NCI-H774 (cell line): ENCODE results near the gene SRC.

ENCODE experiments used
- DNase-seq: peaks from one replicate; lab custom pipeline; 2025; lab: John Stamatoyannopoulos, UW

The SRC gene

DNA sequence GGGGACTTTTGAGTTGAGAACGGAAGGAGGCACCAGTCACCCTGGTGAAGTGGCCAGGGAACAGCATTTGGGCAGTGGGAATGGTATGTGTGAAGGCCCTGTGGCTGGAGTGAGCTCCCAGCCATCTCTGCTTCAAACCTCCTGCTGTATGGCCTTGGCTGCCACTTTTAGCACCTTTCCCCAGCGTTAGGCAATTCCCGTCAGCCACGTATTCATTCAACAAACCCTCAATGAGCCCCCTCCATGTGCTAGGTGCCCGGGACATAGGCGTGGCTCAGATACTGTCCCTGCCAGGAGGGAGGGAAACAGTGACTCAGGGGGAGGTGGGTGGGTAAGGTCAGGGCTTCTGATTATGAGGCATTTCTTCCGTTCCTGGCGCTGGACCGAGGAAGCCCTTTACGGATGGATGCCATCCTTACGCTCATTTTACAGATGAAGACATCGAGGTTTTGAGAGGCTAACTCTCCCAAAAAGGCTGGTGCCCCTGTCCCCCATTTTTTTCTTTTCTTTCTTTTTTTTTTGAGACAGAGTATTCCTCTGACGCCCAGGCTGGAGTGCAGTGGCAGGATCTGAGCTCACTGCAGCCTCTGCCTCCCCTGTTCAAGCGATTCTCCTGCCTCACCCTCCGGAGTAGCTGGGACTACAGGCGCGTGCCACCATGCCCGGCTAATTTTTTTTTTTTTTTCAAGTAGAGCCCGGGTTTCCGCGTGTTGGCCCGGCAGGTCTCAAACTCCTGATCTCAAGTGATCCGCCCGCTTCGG, 37.5 kb downstream of the SRC start:
- no peak for DNase-seq

DNA sequence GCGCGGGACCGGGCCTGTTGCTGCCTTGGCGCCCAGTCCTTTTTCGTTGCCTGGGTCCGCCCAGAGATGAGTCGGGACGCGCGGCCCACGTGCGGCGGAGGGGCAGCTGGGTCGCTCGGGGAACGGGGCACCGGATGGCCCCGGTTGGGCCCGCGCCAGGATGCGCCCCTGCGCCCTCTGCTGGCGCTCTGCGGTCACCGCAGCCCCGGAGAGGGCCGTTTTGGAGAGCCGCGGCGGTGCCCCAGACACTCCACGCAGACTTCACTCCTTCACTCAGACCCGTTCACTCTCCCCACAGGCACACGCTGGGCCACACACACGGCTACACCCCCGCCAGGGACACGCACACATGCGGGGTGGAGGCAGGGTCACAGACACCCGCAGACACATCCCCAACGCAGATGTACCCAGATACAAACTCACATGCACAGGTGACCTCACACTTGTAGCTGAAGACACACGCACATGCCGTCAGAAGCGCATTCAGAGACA, 38.8 kb downstream of the SRC start:
- DNase-seq: no peak

DNA sequence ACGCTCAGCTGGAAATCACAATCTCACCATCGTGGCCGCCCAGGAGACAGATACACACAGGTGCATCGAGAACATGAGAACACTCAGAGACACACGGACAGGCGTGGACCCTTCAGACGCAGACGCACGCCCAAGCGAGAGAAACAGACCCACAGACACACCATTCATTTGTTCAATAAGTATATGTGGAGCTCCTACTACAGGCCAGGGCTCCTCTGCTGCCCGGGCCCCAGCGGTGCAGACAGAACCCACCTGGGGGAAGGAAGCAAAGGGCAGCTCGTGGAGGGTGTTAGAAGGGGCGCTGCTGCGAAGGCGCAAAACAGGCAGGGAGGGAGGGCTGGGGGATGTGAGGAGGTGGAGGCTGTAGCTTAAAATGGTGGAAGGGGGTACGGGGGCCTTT, 39.2 kb downstream of the SRC start:
- DNase-seq: no peak

DNA sequence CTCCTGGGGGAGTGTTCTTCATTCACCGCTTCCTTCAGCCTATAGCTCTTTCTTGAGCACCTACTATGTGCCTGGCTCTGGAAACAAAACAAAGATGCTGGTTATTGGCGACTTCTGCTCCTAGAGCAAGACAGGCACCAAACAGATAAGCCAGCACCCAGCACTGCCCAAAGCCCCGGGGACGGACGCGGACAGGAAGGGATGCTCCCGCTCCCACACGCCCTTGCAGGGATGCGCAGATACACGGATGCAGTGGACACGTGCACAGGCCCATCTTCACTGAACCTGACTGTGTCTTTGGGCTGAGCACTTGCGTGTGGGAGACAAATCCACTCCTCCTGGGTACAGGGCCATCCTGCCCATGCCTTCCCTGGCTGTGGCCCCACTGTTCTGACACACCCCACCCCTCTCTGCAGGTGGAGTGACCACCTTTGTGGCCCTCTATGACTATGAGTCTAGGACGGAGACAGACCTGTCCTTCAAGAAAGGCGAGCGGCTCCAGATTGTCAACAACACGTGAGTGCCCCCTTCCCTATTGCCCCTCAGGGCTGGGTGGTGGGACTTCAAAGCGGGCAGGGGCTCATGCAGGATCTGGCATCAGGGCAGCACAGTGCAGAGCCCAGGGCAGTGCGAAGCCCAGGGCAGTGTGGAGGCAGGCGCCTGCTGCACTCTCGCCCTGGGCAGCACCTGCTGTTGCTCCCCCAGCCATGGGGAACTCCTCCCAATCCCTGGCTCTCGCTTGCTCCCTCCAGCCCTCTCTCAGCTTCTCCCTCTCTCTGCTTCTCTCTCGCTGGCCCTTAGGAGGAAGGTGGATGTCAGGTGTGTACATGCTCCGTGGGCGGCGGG, 39.9 kb downstream of the SRC start:
- no peak for DNase-seq

DNA sequence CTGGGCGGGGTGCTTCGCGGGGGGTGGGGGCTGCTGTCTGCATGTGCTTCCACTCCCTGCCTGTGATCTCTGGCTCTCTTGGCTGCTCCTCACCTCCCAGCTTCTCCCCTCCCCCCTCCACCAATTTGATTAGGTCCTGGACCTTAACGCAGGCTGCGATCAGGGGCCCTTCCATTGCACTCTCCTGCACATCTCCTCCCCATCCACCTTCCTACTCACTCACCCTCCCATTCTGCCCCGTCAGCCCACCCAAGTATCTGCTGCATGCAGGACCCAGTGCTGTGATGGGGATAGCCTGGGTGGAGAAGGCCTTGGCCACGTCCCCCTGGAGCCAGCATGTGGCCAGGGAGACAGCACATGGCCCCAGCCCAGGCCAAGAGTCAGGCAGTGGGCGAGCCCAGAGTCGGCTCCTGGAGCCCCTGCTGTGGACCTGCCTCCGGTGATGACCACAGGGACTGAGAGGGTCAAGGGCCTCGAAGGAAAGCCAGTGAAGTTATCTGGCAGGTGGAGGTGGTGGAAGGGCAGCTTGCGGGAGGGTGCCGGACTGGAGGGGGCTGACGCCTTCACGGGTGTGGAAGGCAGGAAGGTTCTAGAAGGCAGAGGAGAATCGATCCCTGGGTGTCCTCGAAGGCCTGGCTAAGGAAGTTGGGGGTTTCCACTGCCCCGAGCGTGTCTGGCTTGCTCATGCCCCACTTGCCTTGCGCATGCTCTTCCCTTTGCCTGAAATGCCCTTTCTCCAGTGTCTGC, 40.7 kb downstream of the SRC start:
- no peak for DNase-seq

DNA sequence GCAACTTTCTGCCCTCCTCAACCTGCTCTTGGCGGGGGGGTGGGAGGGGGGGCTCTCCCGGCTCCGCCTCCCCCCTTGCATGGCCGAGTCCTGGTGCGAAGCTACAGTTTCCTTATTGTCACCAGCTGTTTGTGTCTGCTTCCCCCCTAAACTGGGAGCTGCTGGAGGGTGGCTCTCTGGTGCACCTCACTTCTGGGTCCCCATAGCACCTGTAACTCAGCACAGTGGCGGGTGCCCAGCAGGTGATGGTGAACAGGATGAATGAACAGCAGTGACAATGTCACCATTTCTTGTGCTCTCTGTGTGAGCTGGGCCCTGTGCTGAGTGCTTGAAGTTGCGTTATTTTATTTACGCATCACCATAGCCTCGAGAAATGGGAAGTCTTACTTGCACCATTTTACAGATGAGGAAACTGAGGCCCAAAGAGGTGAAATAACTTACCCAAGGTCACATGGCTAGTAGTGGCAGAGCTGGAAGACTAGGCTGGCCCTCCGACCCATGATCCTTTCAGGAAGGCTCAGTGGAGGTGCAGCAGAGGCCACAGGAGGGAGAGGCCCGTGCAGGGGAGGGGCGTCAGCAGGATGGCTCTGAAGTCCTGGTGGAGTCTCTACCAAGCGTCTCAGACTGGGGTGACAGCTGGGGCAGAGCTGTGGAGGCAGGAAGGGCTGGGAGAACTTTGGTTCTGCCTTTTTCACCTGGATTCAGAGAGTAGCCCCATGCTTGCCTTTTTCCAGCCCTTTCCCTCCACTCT, 41.8 kb downstream of the SRC start:
- no peak for DNase-seq

DNA sequence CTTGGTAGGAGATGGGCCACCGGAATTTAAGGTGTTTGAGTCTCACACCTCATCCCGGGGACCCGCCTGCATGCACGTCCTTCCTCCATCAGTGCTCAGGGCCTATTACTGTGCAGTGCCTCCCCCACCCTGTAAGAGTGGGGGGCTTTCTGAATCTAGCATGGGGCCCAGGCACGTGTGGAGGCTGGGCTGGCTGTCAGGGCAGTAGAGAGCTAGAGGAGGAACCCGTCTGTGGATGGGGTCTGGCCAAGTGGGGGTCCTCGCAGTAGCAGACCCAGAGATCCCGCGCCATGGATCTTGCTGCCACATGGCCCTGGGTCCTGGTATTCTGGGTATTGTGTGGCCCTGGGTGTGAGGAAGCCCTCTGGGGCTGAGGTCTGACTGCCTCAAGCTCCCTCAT, 42.9 kb downstream of the SRC start:
- no peak for DNase-seq

DNA sequence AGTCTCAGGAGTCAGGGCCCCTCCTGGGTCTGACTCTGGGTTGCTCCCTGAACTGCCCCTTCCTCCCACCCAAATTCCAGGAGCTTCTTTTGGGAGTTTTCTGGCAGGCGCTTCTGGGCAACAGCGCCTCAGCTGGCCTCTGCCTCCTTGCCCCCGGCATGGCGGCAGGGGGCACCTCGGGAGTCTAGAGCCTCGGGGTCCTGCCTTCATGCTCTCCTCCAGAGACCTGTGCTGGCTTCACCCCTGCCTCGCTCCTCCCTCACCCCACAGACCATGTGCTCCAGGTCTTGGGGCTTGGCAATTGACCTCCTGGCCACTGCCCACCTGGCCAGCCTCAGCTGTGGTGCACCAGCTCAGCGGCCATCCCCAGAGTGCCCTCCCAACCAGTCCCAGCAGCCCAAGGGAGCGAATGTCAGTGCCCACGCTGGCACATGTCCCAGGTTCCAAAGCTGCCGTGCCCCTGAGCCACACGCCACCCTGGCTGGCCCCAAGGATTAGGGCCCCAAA, 43.4 kb downstream of the SRC start:
- no peak for DNase-seq

DNA sequence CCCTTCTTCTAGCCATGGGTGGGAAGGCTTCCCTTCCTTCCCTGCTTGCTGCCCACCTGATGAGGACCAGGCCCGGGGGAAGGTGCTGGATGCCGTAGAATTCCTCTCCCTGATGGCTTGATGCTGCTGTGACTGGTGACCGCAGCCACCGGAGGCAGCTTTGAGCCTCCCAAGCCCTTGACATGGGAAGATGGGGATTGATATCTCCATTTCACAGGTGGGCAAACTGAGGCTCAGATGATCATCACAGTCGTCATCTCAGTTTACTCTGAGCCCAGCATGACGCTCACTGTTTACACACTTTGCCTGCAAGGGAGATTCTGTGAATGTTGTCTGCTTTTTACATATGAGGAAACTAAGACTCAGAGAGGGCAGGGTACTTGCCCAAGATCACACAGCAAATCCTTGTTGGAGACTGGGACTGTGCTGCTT, 43.9 kb downstream of the SRC start:
- DNase-seq: no peak

DNA sequence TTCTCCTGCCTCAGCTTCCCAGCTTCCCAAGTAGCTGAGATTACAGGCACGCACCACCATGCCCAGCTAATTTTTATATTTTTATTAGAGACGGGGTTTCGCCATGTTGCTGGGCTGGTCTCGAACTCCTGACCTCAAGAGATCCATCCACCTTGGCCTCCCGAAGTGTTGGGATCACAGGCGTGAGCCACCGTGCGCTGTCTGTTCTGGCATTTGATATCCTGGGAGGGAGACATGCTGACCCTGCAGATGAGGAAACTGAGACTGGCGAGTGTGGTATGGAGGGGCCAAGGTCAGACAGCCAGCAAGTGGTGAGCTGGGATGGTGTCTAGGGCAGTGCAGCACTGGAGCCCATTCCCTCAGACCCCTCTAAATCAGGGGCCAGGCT, 44.6 kb downstream of the SRC start:
- no peak for DNase-seq

DNA sequence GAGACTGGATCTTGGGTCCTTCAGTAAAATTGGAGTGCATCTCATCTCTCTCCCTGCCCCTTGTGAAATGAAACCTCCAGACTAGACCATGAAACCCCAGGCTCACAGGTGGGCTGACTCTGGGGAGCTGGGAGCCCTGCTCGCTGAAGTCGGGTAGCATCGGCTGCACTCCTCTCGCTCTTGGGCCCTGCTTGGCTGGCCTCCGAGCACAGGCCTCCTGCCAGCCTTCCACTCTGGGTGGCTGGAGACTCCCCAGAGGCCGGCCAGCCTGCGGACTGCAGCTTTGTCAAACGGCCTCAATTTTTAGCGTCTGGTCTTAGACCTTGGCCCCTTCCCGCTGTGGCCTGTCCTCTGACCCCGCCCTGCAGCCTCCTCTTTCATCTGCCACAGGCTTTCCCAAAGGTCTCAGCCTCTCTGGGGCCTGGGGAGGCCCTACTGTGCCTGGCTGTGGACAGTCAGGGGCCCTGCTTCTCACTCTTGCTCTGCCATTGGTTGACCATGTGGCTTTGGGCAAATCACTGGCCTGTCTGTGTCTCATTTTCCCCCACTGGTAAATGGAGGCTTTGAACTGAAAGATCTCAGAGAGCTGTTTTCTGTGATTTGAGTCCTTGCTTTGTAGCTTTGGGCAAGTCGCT, 45.1 kb downstream of the SRC start:
- no peak for DNase-seq

DNA sequence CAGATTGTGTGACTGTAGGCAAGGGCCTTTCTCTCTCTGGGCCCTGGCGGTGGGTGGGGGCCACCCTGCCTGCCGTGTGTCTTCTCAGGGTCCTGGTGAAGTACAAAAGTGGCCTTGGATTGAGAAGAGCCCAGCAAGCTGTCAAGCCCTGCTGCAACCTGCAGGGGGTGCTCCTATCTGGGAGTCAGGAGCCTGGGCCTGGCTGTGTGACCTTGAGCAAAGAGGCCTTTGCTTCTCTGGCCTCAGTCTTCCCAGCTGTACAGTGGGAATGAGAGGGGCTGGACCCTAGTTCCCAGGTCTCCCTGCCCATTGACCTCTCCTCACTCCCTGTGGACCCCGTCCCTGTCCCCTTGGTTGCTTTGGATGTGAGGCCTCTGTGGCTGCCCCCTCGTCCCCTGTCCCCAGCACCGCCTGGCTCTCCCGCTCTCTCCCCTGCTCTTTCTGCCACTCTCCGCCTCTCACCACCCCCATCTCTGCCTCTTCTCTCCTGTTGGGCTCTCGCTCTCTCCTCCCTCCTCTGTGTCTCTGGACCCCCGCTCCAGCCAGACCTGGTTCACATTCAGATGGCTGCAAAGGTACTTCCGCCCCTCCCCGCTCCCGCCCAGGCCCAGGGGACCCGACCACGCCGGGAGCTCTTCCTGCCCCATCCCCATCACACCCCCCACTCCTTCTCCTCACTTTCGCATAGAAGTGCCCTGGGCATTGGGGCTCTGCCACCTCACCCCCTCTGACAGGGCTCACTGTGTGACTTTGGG, 46.7 kb downstream of the SRC start:
- DNase-seq: no peak

DNA sequence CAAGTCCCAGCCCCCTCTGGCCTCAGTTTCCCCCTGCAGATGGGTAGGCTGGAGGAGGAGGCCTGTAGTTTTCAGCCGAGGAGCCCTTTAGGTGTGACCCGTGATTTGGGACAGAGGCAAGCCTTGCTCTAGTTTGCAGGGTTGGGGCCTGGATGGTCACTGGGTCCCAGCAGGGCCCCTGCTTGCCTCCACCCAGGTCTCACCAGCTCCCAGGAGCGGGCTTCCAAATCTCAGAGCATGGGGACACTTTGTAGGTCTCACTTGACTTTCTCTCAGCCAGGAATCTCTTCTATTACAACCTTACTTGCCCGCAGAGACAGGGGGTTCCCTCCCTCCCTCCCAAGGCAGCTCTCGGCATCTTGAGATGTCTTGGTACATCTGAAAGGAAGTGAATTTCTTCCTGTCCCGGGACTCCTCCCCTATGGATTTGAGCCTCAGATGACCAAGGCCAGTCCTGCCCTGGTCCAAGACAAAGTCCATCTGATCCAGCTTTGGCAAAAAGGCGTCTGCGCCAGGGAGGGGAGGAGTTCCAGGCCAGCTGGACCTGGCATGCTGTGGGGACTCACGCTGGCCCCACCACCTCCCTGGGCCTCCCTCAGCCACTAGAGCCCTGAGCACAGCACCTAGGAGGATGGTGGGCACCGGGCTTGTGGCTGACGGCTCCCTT, 47.4 kb downstream of the SRC start:
- no peak for DNase-seq

DNA sequence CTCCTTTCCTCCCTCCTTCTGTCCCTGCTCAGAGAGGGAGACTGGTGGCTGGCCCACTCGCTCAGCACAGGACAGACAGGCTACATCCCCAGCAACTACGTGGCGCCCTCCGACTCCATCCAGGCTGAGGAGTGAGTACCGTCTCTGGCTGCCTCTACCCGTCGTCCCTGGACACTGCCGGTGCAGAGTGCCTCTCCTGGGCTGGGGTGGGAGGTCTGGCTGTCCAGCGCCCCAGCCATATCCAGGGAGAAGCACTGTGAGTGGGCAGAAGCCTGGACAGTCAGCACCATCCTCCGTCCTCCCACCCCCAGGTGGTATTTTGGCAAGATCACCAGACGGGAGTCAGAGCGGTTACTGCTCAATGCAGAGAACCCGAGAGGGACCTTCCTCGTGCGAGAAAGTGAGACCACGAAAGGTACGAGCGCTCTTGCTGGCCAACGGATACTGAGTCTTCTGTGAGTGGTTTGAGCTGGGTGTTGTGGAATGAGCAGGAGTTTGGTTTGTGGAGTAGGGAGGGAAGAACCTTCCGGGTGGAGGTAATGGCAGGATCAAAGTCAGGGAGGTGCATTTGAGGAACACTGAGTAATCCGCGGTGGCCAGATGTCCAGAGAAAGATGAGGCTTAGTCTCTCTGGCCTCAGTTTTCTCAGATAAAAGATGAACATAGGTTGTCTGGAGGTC, 48.1 kb downstream of the SRC start:
- DNase-seq: no peak

DNA sequence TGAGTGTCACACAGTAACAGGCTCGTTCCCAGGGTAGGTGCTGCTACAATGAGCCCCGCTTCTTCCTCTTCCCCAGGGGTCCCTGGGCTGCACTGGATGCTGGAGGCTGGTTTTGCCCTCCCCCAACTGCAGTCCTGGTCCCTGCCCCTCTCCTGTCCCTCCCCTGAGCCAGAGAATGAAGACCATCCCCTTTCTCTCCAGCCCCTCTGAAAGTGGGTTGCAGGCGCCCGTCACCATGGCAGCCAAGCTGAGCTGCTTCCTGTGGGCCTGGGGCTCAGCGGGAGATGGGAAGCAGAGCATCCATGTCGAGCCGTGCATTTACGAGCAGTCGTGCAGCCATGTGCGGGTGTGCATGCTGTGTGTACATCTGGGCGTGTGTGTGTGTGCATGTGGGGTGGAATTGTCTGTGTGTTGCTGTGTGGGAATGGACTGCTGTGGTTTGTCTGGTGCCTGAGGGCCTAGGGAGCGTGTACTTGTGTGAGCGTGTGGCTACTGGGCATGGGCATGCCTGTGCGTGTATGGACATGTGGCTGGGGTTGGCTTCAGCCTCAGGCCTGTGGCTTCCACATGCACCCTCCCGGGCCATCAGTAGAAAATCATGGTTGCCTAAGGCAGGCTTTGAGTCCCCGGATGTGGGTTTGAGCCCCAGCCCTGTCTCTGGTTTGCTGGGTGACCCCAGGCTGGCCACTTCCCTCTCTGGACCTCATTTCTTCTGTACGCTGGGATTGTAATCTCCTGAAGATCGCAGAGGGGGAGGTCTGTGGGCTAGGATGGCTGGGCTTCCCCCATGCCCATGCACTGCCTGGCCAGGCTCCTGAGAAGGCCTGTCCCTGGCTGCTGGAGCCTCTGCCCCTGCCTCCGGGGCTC, 48.8 kb downstream of the SRC start:
- no peak for DNase-seq

DNA sequence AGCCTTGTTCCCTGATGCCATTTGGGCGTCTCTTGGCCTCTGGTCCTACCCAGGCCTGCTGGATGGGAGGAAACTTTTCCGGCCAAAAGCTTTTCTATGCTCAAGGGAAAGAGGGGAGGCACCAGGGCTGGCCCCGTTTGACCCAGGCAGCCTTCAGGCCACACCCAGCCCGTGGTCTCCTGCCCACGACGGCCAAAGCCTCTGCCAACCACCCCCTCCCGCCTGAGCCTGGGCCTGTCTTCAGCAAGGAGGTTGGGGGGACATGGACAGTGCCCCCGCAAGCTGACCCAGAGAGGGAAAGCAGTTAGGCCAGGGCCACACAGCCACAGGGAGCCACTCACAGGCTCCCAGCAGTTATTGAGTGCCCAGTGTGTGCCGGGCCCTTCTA, 49.5 kb downstream of the SRC start:
- DNase-seq: no peak

DNA sequence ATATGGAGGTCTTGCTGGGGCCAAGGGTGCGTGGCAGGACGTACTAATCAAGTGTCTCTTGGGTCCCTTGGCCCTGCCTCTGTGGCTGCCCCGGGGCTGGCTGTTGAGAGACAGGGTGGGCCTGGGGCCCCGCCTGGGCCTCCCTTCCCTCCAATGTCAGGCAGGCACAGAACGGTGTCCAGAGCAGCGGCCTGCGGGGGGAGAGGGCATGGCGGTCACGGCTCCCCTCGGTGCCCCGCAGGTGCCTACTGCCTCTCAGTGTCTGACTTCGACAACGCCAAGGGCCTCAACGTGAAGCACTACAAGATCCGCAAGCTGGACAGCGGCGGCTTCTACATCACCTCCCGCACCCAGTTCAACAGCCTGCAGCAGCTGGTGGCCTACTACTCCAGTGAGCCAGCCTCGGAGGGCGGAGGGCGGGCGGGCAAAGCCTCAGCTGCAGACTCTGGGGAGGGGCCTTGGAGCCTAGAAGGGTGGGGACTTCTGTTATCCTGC, 50.0 kb downstream of the SRC start:
- DNase-seq: no peak

DNA sequence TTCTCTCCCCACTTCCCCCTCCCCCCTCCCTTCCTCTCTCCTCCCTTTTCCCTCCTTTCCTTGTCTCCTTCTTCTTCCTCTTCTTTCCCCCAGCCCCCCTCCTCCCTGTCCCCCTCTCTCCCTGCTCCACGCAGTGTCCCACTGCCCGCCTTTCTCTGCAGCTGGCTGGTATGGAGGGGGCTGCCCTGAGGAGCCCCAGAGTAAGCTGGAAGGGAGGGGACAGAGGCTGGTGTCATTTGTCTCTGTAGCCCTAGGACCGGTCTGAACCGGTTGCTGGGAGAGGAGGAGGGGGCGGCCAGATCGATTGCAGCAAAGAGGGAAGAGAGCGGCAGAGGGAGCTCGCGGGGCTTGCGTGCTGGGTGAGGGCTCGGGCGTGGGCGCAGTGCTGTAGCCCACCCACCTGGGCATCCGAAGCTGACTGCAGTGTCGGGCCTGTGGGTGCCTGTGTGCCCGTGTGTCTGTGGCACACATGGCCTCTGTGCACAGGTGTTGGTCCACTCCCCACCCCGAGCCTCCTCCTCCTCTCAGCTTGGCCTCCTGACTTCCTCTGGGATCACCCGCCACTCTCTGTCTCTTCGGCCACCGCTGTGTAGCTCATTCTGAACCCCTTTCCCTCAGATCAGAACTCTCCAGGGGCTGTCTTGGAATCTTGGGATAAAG, 50.6 kb downstream of the SRC start:
- no peak for DNase-seq
